A673 (cell line): ENCODE results near the gene HRH2.

Experiments used
- EZH2 ChIP-seq: fragments of 200-600 bp; sonication (generic); IDR thresholded peaks from 2 replicates; pipeline ENCODE4 v1.6.1; 2017; ENCODE audit warnings: borderline replicate concordance, low read depth, mild to moderate bottlenecking, mixed read lengths, antibody characterized with exemption, low read length; ENCODE audit not compliant: poor library complexity, severe bottlenecking
- TF ChIP-seq, protein P1 (sequence below): fragments of 300-800, 200-600 bp; sonication (generic); conservative IDR thresholded peaks from 2 replicates; pipeline ENCODE4 v1.5.1; 2017; ENCODE audit warnings: low read depth, mild to moderate bottlenecking, antibody characterized with exemption, low read length, moderate library complexity, mixed read lengths

DNA sequence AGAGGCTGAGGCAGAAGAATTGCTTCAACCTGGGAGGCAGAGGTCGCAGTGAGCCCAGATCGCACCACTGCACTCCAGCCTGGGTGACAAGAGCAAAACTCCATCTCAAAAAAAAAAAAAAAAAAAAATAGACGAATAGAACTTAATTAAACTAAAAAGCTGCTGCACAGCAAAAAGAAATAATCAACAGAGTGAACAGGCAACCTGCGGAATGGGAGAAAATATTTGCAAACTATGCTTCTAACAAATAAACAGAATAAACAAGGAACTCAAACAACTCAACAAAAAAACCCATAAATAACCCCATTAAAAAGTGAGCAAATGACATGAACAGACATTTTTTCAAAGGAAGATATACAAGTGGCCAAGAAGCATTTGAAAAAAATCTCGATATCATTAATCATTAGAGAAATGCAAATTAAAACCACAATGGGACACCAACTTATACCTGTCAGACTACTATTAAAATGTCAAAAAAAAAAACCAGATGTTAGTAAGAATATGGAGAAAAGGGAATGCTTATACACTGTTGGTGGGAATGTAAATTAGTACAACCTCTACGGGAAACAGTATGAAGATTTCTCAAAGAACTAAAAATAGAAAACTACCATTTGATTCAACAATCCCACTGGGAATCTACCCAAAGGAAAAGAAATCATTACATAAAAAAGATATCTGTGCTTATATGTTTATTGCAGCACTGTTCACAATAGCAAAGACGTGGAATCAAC is 21.9 kb upstream of the HRH2 start:
- TF ChIP-seq, protein P1, sequence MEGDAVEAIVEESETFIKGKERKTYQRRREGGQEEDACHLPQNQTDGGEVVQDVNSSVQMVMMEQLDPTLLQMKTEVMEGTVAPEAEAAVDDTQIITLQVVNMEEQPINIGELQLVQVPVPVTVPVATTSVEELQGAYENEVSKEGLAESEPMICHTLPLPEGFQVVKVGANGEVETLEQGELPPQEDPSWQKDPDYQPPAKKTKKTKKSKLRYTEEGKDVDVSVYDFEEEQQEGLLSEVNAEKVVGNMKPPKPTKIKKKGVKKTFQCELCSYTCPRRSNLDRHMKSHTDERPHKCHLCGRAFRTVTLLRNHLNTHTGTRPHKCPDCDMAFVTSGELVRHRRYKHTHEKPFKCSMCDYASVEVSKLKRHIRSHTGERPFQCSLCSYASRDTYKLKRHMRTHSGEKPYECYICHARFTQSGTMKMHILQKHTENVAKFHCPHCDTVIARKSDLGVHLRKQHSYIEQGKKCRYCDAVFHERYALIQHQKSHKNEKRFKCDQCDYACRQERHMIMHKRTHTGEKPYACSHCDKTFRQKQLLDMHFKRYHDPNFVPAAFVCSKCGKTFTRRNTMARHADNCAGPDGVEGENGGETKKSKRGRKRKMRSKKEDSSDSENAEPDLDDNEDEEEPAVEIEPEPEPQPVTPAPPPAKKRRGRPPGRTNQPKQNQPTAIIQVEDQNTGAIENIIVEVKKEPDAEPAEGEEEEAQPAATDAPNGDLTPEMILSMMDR: no peak
- TF ChIP-seq EZH2: no peak
